ENCODE measurements around the gene HELLS.

DNA sequence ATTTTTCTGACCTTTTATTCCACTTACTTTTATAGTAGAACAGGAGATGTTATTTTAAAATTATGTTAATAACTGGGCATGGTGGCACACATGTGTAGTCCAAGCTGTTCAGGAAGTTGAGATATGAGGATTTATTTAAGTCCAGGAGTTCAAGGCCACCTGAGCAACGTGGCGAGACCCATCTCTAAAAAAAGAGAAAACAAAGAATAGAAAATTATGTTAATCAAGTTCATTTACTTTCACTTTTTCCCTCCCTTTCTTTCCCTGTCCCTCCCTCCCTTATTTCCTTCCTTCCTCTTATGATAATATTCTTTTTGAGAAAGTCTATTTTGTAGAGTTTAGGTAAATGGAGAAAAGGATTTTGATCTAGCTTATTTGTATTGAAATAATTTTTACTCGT, 48.9 kb upstream of the HELLS start:
- TF ChIP-seq POLR2A (IDR thresholded peaks at IDR 0.05; ENCODE audit: low read depth, low read length): no peak
- TF ChIP-seq, protein P1, sequence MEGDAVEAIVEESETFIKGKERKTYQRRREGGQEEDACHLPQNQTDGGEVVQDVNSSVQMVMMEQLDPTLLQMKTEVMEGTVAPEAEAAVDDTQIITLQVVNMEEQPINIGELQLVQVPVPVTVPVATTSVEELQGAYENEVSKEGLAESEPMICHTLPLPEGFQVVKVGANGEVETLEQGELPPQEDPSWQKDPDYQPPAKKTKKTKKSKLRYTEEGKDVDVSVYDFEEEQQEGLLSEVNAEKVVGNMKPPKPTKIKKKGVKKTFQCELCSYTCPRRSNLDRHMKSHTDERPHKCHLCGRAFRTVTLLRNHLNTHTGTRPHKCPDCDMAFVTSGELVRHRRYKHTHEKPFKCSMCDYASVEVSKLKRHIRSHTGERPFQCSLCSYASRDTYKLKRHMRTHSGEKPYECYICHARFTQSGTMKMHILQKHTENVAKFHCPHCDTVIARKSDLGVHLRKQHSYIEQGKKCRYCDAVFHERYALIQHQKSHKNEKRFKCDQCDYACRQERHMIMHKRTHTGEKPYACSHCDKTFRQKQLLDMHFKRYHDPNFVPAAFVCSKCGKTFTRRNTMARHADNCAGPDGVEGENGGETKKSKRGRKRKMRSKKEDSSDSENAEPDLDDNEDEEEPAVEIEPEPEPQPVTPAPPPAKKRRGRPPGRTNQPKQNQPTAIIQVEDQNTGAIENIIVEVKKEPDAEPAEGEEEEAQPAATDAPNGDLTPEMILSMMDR (IDR thresholded peaks at IDR 0.05; ENCODE audit: extremely low read depth in 1 of 2, insufficient read depth in 1 of 2, low read depth in 1 of 2, low read length in 2 of 2): no peak
- no peak for TF ChIP-seq POLR2AphosphoS5 (IDR thresholded peaks at IDR 0.05; ENCODE audit: insufficient read depth, low read depth, low read length)
- no peak for TF ChIP-seq FOS (IDR thresholded peaks at IDR 0.05; ENCODE audit: borderline replicate concordance, insufficient read depth, low read length)
- no peak for TF ChIP-seq EZH2 (IDR thresholded peaks at IDR 0.05; ENCODE audit: borderline replicate concordance, low read depth, low read length, severe bottlenecking)
- TF ChIP-seq, protein P2, sequence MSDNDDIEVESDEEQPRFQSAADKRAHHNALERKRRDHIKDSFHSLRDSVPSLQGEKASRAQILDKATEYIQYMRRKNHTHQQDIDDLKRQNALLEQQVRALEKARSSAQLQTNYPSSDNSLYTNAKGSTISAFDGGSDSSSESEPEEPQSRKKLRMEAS (IDR thresholded peaks at IDR 0.05; ENCODE audit: insufficient read depth, insufficient read length): no peak
- no peak for TF ChIP-seq MYC (IDR thresholded peaks at IDR 0.05; ENCODE audit: low read depth, low read length)
- no peak for TF ChIP-seq JUN (IDR thresholded peaks at IDR 0.05; ENCODE audit: borderline replicate concordance, insufficient read depth, insufficient read length, low read depth)
- no peak for TF ChIP-seq GATA2 (IDR thresholded peaks at IDR 0.05; ENCODE audit: insufficient read depth, insufficient read length, low read depth, low read length)

Data from endothelial cell of umbilical vein (primary cell).